ENCODE results near the gene PRKG1.

DNA sequence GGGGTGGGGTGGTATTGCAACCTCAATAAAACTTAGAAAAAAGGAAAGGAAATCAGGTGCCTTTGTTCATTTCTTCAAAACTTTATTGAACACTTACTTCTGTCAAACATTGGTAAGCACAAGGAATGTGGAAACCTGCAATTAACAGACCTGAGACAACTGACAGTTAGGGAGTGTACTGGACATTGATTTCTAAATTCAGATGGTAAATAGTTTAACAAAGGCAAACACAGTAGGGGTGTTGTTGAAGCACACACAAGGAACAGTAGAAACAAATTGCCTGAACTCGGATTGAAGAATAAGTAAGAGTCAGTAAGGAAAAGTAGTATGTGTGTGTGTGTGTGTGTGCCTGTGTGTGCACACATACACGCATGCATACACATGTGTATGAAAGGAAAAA is 516.5 kb downstream of the PRKG1 start:
- TF ChIP-seq POLR2A (IDR thresholded peaks at IDR 0.05), result no peak
- TF ChIP-seq CTCF (IDR thresholded peaks at IDR 0.05), result no peak

Measured in Peyer's patch (tissue), 4 donors.